MCF 10A (cell line): Measurements from ENCODE around the gene OR6C4. TPM values are rescaled to one million over a fixed set of nuclear protein-coding genes. Genes with fewer than 3 reads are reported as not detected.
"Not testable (repeated sequence)": the region's sequence is repeated elsewhere in the genome, so short reads cannot be mapped to it uniquely, and the experiment has no call there.

Experiments used
- BruUV-seq: library from RNA; stranded (reverse); fragments of 400-500 nt; replicated peaks from 2 replicates; lab custom pipeline; 2021; lab: Mats Ljungman, UMichigan
- CTCF ChIA-PET: fragments of 300-600 bp; sonication (Branson Sonifier 250); formaldehyde crosslinking; extraction: SDS; loops from one replicate; lab custom pipeline; 2021; ENCODE audit warnings: antibody characterized with exemption, inconsistent platforms; lab: Yijun Ruan, JAX
- POLR2A ChIA-PET: fragments of 300-600, 350-650 bp; sonication (Branson Sonifier 250); formaldehyde crosslinking; extraction: SDS; loops from one replicate; lab custom pipeline; 2020; ENCODE audit warnings: antibody characterized with exemption, inconsistent platforms; lab: Yijun Ruan, JAX
- DNase-seq: peaks from one replicate; pipeline ENCODE4 v3.0.0-alpha.2; 2018; ENCODE audit not compliant: unreplicated experiment
- H3K27ac Mint-ChIP-seq: one replicate; pipeline ENCODE4 v1.8.0; 2022; ENCODE audit warnings: mild to moderate bottlenecking, low read depth, mixed read lengths; ENCODE audit not compliant: unreplicated experiment
- H3K27me3 Mint-ChIP-seq: one replicate; pipeline ENCODE4 v1.8.0; 2022; ENCODE audit warnings: mixed read lengths; ENCODE audit not compliant: insufficient read depth, unreplicated experiment
- H3K36me3 Mint-ChIP-seq: one replicate; pipeline ENCODE4 v1.8.0; 2022; ENCODE audit warnings: mild to moderate bottlenecking, moderate library complexity, mixed read lengths; ENCODE audit not compliant: insufficient read depth, unreplicated experiment
- H3K4me1 Mint-ChIP-seq: one replicate; pipeline ENCODE4 v1.8.0; 2022; ENCODE audit warnings: mixed read lengths; ENCODE audit not compliant: insufficient read depth, unreplicated experiment
- H3K4me3 Mint-ChIP-seq: one replicate; pipeline ENCODE4 v1.8.0; 2022; ENCODE audit warnings: mild to moderate bottlenecking, moderate library complexity, mixed read lengths; ENCODE audit not compliant: unreplicated experiment
- H3K9me3 Mint-ChIP-seq: one replicate; pipeline ENCODE4 v1.8.0; 2022; ENCODE audit warnings: mixed read lengths; ENCODE audit not compliant: unreplicated experiment
- CTCF ChIP-seq: fragments of 200-600 bp; IDR thresholded peaks from one replicate; pipeline ENCODE4 v1.8.0; 2022; ENCODE audit warnings: antibody characterized with exemption, mild to moderate bottlenecking; ENCODE audit not compliant: unreplicated experiment
- intact Hi-C: fragments of 100-400 bp; cut with micrococcal nuclease; formaldehyde crosslinking; loops from 2 replicates; pipeline ENCODE4 v1.14.1; 2022
- total RNA-seq: library from RNA; stranded (reverse); gene quantifications from 2 replicates; pipeline ENCODE4 v1.2.3, GENCODE V29; 2022

OR6C4 gene
- total RNA-seq, 1 experiment from 2014 or later: not detected

- no peaks in the 10 kb centered on the region for H3K4me1 Mint-ChIP-seq
- POLR2A ChIA-PET: no interaction called here
- no peaks in the 10 kb centered on the region for H3K27me3 Mint-ChIP-seq
- H3K27ac Mint-ChIP-seq: no peak within 1 kb of the TSS
- intact Hi-C loops: no loop called here
- CTCF ChIA-PET: no interaction called here
- H3K36me3 Mint-ChIP-seq: no peaks in the 10 kb centered on the region
- peaks cover 28% of the 10 kb centered on the region for H3K9me3 Mint-ChIP-seq
- TF ChIP-seq CTCF: no peak
- no peak within 1 kb of the TSS for H3K4me3 Mint-ChIP-seq
- no peak for DNase-seq
- no TSS peak for BruUV-seq
These were observed 22.8 kb downstream of the OR6C4 start, which contains the start of gene OR2AP1 for GRCh38 chr12:55572168-55572567. OR2AP1 (plus strand) TSS chr12:55572468; CDS start chr12:55574415, 1,947 bp downstream.

- H3K4me3 Mint-ChIP-seq: no peak overlapping the region
- BruUV-seq: no TSS peak
- DNase-seq: no peak
- H3K9me3 Mint-ChIP-seq: peaks cover 6% of the 10 kb centered on the region
- TF ChIP-seq CTCF: no peak
- H3K27ac Mint-ChIP-seq: no peak overlapping the region
- ChIA-PET POLR2A (no interaction called here), CTCF (no interaction called here)
- H3K4me1 Mint-ChIP-seq: no peaks in the 10 kb centered on the region
- peaks cover 49% of the 10 kb centered on the region for H3K27me3 Mint-ChIP-seq
- intact Hi-C loops: no loop called here
- H3K36me3 Mint-ChIP-seq: no peaks in the 10 kb centered on the region
These were observed 32.7 kb downstream of the OR6C4 start for GRCh38 chr12:55582066-55582465.

GRCh38 chr12:55585817-55586216 lies 36.4 kb downstream of the OR6C4 start:
- Mint-ChIP-seq H3K27ac (no peak overlapping the region), H3K4me1 (no peaks in the 10 kb centered on the region), H3K9me3 (peaks cover 6% of the 10 kb centered on the region), H3K4me3 (no peak overlapping the region), H3K36me3 (no peaks in the 10 kb centered on the region), H3K27me3 (peaks cover 38% of the 10 kb centered on the region)
- intact Hi-C loops: no loop called here
- DNase-seq: no peak
- ChIA-PET CTCF (interaction anchor here (0.6 kb wide), 1 partner anchor 148 kb away, joined by 4 read pairs; no protein-coding TSS in a partner anchor), POLR2A (no interaction called here)
- no peak for TF ChIP-seq CTCF
- BruUV-seq: no TSS peak

- H3K9me3 Mint-ChIP-seq, POLR2A ChIA-PET, H3K4me1 Mint-ChIP-seq, CTCF ChIA-PET, H3K4me3 Mint-ChIP-seq, BruUV-seq, intact Hi-C loops, H3K36me3 Mint-ChIP-seq, H3K27ac Mint-ChIP-seq, DNase-seq: not testable (repeated sequence)
- H3K27me3 Mint-ChIP-seq: peaks cover 19% of the 10 kb centered on the region
These were observed 40.8 kb downstream of the OR6C4 start for GRCh38 chr12:55590152-55590551.

Other genes starting within 250 kb of the OR6C4 start
- gene OR6C1, start 235.3 kb upstream of the OR6C4 start, total RNA-seq: not detected in 2 replicates
- gene OR6C3, start 218.9 kb upstream of the OR6C4 start, total RNA-seq: not detected in 2 replicates
- not detected in 2 replicates for gene OR6C75, start 186.6 kb upstream of the OR6C4 start, total RNA-seq
- not detected in 2 replicates for gene OR6C65, start 149.1 kb upstream of the OR6C4 start, total RNA-seq
- not detected in 2 replicates for gene OR6C76, start 123.3 kb upstream of the OR6C4 start, total RNA-seq
- gene OR6C2, start 105.5 kb upstream of the OR6C4 start, total RNA-seq: not detected in 2 replicates
- not detected in 2 replicates for gene OR6C70, start 79.5 kb upstream of the OR6C4 start, total RNA-seq
- gene OR6C68, start 57.2 kb upstream of the OR6C4 start, total RNA-seq: not detected in 2 replicates
- gene OR2AP1, start 22.9 kb downstream of the OR6C4 start, total RNA-seq: not detected in 2 replicates
- not detected in 2 replicates for gene OR10P1, start 87.3 kb downstream of the OR6C4 start, total RNA-seq
- gene ITGA7, start 158.3 kb downstream of the OR6C4 start, total RNA-seq: 2.1 and 3.0 TPM in 2 replicates
- gene BLOC1S1, start 166.4 kb downstream of the OR6C4 start, total RNA-seq: 75.8 and 84.3 TPM in 2 replicates
- gene RDH5, start 170.8 kb downstream of the OR6C4 start, total RNA-seq: 2.5 and 3.9 TPM in 2 replicates
- gene CD63, start 179.4 kb downstream of the OR6C4 start, total RNA-seq: 552 and 724 TPM in 2 replicates
- gene GDF11, start 193.5 kb downstream of the OR6C4 start, total RNA-seq: 1.9 TPM in 2 replicates